ENCODE results near the gene CARF. TPM values are rescaled to one million over a fixed set of nuclear protein-coding genes. Genes with fewer than 3 reads are reported as not detected.

The CARF gene
- 2.5 and 5.9 TPM in 2 replicates for total RNA-seq

DNA sequence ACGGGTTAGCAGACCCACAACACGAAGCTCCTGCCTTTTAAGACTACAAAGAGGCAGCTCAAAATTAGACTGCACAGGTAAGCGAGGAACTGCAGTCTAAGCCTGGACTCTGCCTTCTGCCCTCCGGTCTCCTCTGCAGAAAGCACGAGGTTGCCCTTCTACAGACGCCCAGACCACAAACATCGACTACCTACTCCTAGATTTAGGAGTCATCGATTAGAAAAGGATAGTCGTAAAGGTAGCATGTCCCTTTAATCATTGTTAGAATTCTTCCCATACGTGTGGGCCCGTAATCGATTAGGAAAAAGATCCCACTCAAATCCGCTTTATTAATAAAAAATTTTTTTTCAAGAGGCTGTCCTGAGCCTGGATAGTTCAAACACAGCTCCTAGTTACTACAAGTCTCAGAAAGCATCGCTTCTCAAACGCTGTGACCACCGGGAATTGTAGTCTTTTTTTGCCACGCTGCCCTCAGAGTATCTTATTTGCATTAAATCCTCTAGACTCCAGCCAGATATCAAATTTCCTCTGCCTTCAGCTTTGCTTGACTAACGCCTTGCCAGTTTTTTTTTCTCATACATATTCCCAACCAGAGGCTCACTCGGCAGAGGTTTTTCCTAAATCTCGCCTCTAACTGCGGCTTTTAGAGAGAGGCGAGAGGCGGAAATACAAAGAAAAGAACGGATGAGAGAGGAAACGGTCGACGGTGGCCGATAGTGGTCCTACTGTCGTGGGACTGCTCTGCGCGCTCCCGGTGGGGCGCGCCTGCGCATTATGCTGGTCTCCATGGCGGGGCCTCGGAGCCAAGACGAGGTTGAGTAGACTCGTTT, at the start of gene CARF, which contains the start of gene WDR12:
CARF (plus strand) TSS at position 764 of the 830 bp plus-strand sequence. CDS start 29,628 bp downstream, outside the sequence.
WDR12 (minus strand) TSS at position 162 of the 830 bp plus-strand sequence. CDS start 197 bp downstream, outside the sequence.

GRCh38 chr2:202871300-202872141, 40.6 kb upstream of the CARF start, which contains the start of gene ICA1L:
Gene ICA1L, minus strand, starts transcription at chr2:202871766. Its CDS starts 42,757 bp downstream, at chr2:202829009.

DNA sequence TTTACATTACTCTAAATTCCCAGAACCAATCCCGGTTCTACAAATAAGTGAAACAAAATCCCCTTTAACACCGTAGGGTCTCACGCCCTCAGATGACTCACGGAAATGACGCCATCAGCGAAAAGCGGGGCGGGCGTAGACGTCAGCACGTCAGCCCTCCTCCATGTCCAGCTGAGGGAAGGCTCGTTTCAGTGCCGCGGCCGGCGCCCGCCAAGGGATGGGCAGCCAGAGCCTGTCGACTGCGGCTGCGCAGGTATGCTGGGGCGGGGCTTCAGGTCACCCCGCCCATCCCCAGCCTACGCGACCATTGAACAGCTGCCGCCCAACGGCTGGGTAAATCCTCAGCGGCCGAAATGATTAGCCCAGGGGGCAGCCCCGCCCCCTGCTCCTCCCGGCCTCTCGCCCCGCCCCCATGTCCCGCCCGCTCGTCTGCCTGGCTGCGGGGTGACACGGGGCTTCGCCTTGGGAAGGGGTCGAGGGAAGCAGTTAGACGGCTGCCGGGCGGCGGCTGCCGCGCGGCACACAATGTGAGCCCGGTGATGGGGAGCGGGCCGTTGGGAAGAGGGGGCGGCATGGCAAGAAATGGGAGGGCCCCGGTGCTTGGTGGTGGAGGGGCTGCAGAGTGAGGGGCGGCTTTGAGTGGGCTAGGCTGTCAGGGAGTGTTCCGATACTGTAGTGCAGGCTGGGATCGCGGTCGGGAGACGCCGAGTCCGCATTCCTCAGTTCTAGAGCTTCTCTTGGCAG, 102.6 kb downstream of the CARF start, which contains the start of gene NBEAL1:
NBEAL1 (plus strand) TSS at position 420 of the 744 bp plus-strand sequence. CDS start 1,510 bp downstream, outside the sequence.

Other genes with a start within 250 kb of the CARF start
- 1.5 and 2.8 TPM in 2 replicates for gene ICA1L, start 40.5 kb upstream of the CARF start, total RNA-seq
- 40.6 and 50.6 TPM in 2 replicates for gene WDR12, start 602 bp upstream of the CARF start, total RNA-seq
- 41.4 and 98.9 TPM in 2 replicates for gene NBEAL1, start 102.6 kb downstream of the CARF start, total RNA-seq